ENCODE results near the gene IFT27. TPM values are rescaled to one million over a fixed set of nuclear protein-coding genes. Genes with fewer than 3 reads are reported as not detected.

IFT27 gene
- total RNA-seq, 1 donor from 2014 or later: 31.2 TPM

GRCh38 chr22:36764060-36764459 is 11.9 kb downstream of the IFT27 start:
- no peak overlapping the region for H3K27ac ChIP-seq (replicated peaks)
- H3K9me3 ChIP-seq (replicated peaks): no peaks in the 10 kb centered on the region
- H3K4me1 ChIP-seq: peaks cover 13% of the 10 kb centered on the region
- TF ChIP-seq CTCF (IDR thresholded peaks at IDR 0.05; ENCODE audit: borderline replicate concordance): no peak
- no peak overlapping the region for H3K4me3 ChIP-seq
- peaks cover 29% of the 10 kb centered on the region for H3K36me3 ChIP-seq
- intact Hi-C loops (cut with micrococcal nuclease): no loop called here
- no peak for DNase-seq
- H3K27me3 ChIP-seq (ENCODE audit: low read depth): no peaks in the 10 kb centered on the region

- intact Hi-C loops (cut with micrococcal nuclease): no loop called here
- H3K9me3 ChIP-seq (replicated peaks): no peaks in the 10 kb centered on the region
- peaks cover 13% of the 10 kb centered on the region for H3K4me1 ChIP-seq
- H3K4me3 ChIP-seq: no peak overlapping the region
- no peak for DNase-seq
- H3K27ac ChIP-seq (replicated peaks): no peak overlapping the region
- H3K27me3 ChIP-seq (ENCODE audit: low read depth): no peaks in the 10 kb centered on the region
- peaks cover 29% of the 10 kb centered on the region for H3K36me3 ChIP-seq
- TF ChIP-seq CTCF (IDR thresholded peaks at IDR 0.05; ENCODE audit: borderline replicate concordance): no peak
Observed at GRCh38 chr22:36763576-36763975, 12.3 kb downstream of the IFT27 start.

GRCh38 chr22:36762687-36763260 is 13.1 kb downstream of the IFT27 start:
- H3K27ac ChIP-seq (replicated peaks): no peak overlapping the region
- H3K4me3 ChIP-seq: no peak overlapping the region
- peak; percentile 74 for DNase-seq
- H3K4me1 ChIP-seq: peaks cover 13% of the 10 kb centered on the region
- no peaks in the 10 kb centered on the region for H3K27me3 ChIP-seq (ENCODE audit: low read depth)
- intact Hi-C loops (cut with micrococcal nuclease): no loop called here
- no peak for TF ChIP-seq CTCF (IDR thresholded peaks at IDR 0.05; ENCODE audit: borderline replicate concordance)
- no peaks in the 10 kb centered on the region for H3K9me3 ChIP-seq (replicated peaks)
- H3K36me3 ChIP-seq: peaks cover 29% of the 10 kb centered on the region

GRCh38 chr22:36761553-36762240 is 14.2 kb downstream of the IFT27 start:
- Histone ChIP-seq H3K27me3 (ENCODE audit: low read depth) (no peaks in the 10 kb centered on the region), H3K9me3 (replicated peaks) (no peaks in the 10 kb centered on the region), H3K4me3 (no peak overlapping the region), H3K27ac (replicated peaks) (no peak overlapping the region), H3K36me3 (peaks cover 21% of the 10 kb centered on the region), H3K4me1 (peaks cover 13% of the 10 kb centered on the region)
- DNase-seq: no peak
- intact Hi-C loops (cut with micrococcal nuclease): no loop called here
- TF ChIP-seq CTCF (IDR thresholded peaks at IDR 0.05; ENCODE audit: borderline replicate concordance): no peak

GRCh38 chr22:36760786-36761185 is 15.1 kb downstream of the IFT27 start:
- H3K4me1 ChIP-seq: peaks cover 13% of the 10 kb centered on the region
- no peak overlapping the region for H3K4me3 ChIP-seq
- no peak overlapping the region for H3K27ac ChIP-seq (replicated peaks)
- DNase-seq: no peak
- no peaks in the 10 kb centered on the region for H3K9me3 ChIP-seq (replicated peaks)
- no peak for TF ChIP-seq CTCF (IDR thresholded peaks at IDR 0.05; ENCODE audit: borderline replicate concordance)
- H3K36me3 ChIP-seq: peaks cover 17% of the 10 kb centered on the region
- intact Hi-C loops (cut with micrococcal nuclease): no loop called here
- H3K27me3 ChIP-seq (ENCODE audit: low read depth): peaks cover 5% of the 10 kb centered on the region
